PFSK-1 (cell line): ENCODE measurements around the gene DAPK1.

Experiments used
- FOXP2 ChIP-seq: optimal IDR thresholded peaks from 2 replicates; pipeline ENCODE3; 2011; ENCODE audit warnings: borderline replicate concordance, control low read depth, inconsistent platforms; ENCODE audit not compliant: insufficient read depth; ENCODE audit errors: extremely low read length, extremely low read depth
- POLR2AphosphoS5 ChIP-seq: IDR thresholded peaks from 2 replicates; pipeline ENCODE4 v1.6.1; 2012; ENCODE audit warnings: low read depth, mild to moderate bottlenecking, control low read depth, low read length, moderate library complexity
- SIN3A ChIP-seq: IDR thresholded peaks from 2 replicates; pipeline ENCODE4 v1.6.1; 2012; ENCODE audit warnings: mild to moderate bottlenecking, low read length, moderate library complexity, borderline replicate concordance; ENCODE audit not compliant: insufficient read depth
- TAF1 ChIP-seq: IDR thresholded peaks from 2 replicates; pipeline ENCODE4 v1.6.1; 2012; ENCODE audit warnings: low read length, control low read depth, borderline replicate concordance; ENCODE audit not compliant: insufficient read depth
- TF ChIP-seq, protein P1 (sequence below), 2 experiments: IDR thresholded peaks; 2 replicates each; pipeline versions ENCODE4 v1.6.1 to v1.8.0; 2011 to 2012; ENCODE audit warnings: low read depth in 2 of 2, low read length in 2 of 2, control low read depth in 1 of 2, inconsistent platforms in 1 of 2, mild to moderate bottlenecking in 1 of 2, moderate library complexity in 1 of 2; ENCODE audit not compliant: insufficient read depth in 1 of 2

- TF ChIP-seq SIN3A (no peak), POLR2AphosphoS5 (no peak), TAF1 (no peak), FOXP2 (no peak)
- TF ChIP-seq, protein P1, sequence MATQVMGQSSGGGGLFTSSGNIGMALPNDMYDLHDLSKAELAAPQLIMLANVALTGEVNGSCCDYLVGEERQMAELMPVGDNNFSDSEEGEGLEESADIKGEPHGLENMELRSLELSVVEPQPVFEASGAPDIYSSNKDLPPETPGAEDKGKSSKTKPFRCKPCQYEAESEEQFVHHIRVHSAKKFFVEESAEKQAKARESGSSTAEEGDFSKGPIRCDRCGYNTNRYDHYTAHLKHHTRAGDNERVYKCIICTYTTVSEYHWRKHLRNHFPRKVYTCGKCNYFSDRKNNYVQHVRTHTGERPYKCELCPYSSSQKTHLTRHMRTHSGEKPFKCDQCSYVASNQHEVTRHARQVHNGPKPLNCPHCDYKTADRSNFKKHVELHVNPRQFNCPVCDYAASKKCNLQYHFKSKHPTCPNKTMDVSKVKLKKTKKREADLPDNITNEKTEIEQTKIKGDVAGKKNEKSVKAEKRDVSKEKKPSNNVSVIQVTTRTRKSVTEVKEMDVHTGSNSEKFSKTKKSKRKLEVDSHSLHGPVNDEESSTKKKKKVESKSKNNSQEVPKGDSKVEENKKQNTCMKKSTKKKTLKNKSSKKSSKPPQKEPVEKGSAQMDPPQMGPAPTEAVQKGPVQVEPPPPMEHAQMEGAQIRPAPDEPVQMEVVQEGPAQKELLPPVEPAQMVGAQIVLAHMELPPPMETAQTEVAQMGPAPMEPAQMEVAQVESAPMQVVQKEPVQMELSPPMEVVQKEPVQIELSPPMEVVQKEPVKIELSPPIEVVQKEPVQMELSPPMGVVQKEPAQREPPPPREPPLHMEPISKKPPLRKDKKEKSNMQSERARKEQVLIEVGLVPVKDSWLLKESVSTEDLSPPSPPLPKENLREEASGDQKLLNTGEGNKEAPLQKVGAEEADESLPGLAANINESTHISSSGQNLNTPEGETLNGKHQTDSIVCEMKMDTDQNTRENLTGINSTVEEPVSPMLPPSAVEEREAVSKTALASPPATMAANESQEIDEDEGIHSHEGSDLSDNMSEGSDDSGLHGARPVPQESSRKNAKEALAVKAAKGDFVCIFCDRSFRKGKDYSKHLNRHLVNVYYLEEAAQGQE (IDR thresholded peaks at IDR 0.05; ENCODE audit: insufficient read depth in 1 of 2, low read depth in 2 of 2, low read length in 2 of 2), result no peak
Observed at GRCh38 chr9:87651431-87651830, 153.8 kb downstream of the DAPK1 start.
